ENCODE results near the gene XKR7.
"Not testable (repeated sequence)": the region's sequence is repeated elsewhere in the genome, so short reads cannot be mapped to it uniquely, and the experiment has no call there.

XKR7 gene

DNA sequence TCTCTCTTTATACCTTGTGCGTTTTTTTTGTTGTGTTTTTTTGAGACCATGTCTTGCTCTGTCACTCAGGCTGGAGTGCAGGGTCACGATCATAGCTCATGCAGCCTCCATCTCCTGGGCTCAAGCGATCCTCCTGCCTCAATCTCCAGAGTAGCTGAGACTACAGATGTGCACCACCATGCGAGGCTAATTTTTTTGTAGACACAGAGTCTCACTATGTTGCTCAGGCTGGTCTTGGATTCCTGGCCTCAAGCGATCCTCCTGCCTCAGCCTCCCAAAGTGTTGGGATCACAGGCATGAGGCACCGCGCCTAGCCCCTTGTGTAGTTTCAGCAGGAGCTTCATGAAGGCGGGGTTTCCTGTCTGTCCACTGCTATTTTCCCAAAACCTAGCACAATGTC, 43.4 kb upstream of the XKR7 start:
- TF ChIP-seq POLR2A (IDR thresholded peaks at IDR 0.05; ENCODE audit: low read depth, low read length) = no peak
- no peak for TF ChIP-seq POU2F2 (IDR thresholded peaks at IDR 0.05; ENCODE audit: low read depth, low read length)
- TF ChIP-seq POLR2AphosphoS5 (IDR thresholded peaks at IDR 0.05; ENCODE audit: low read depth, low read length) = no peak
- no peak for TF ChIP-seq SPI1 (IDR thresholded peaks at IDR 0.05; ENCODE audit: low read depth, low read length)
- TF ChIP-seq TAF1 (IDR thresholded peaks at IDR 0.05; ENCODE audit: low read depth, low read length) = no peak
- TF ChIP-seq PAX5 (IDR thresholded peaks at IDR 0.05; ENCODE audit: insufficient read depth, low read length, severe bottlenecking) = no peak
- no peak for DNase-seq (ENCODE audit: insufficient read length, low spot score)
- FAIRE-seq = no peak

DNA sequence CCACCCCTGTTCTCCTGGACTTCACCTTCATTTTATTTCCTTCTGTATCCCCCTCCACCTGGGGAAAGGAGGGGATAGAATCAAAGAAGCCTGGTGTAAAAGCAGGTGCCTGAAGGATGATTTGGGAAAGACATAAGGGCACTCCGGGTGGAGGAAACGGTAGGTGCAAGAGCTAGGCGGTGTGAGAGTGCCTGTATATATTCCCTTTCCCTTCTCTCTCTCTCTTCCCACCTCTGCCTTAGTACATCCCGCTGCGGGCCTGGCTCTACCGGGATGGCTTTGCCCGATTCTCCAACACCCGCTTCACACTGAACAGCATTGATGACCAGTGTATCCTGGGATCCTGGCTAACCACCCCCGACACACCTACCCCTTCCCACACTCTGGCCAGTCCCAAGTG, 42.3 kb upstream of the XKR7 start:
- no peak for DNase-seq (ENCODE audit: insufficient read length, low spot score)
- FAIRE-seq = no peak
- TF ChIP-seq POLR2AphosphoS5 (IDR thresholded peaks at IDR 0.05; ENCODE audit: low read depth, low read length) = no peak
- TF ChIP-seq POU2F2 (IDR thresholded peaks at IDR 0.05; ENCODE audit: low read depth, low read length) = no peak
- TF ChIP-seq SPI1 (IDR thresholded peaks at IDR 0.05; ENCODE audit: low read depth, low read length) = no peak
- TF ChIP-seq POLR2A (IDR thresholded peaks at IDR 0.05; ENCODE audit: low read depth, low read length) = no peak

DNA sequence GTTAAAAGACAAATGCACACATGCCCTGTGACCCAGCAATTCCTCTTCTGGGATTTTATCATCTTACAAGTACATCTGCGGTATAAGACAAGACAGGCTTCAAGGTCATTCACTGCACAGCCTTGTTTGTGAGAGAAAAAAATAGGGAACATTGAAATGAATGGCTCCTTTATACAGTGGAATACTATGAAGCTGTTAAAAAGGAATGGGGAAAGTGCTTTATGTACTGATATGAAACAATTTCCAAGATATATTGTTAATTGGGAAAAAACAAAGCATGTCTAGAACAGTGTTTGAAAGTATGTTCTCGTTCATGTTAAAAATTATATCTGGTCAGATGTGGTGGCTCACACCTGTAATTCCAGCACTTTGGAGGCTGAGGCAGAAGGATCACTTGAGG, 41.5 kb upstream of the XKR7 start:
- TF ChIP-seq POLR2A (IDR thresholded peaks at IDR 0.05; ENCODE audit: low read depth, low read length) = no peak
- TF ChIP-seq TAF1 (IDR thresholded peaks at IDR 0.05; ENCODE audit: low read depth, low read length) = no peak
- no peak for TF ChIP-seq POLR2AphosphoS5 (IDR thresholded peaks at IDR 0.05; ENCODE audit: low read depth, low read length)
- no peak for TF ChIP-seq SPI1 (IDR thresholded peaks at IDR 0.05; ENCODE audit: low read depth, low read length)
- TF ChIP-seq PAX5 (IDR thresholded peaks at IDR 0.05; ENCODE audit: insufficient read depth, low read length, severe bottlenecking) = no peak
- TF ChIP-seq POU2F2 (IDR thresholded peaks at IDR 0.05; ENCODE audit: low read depth, low read length) = no peak
- FAIRE-seq = no peak
- no peak for DNase-seq (ENCODE audit: insufficient read length, low spot score)

DNA sequence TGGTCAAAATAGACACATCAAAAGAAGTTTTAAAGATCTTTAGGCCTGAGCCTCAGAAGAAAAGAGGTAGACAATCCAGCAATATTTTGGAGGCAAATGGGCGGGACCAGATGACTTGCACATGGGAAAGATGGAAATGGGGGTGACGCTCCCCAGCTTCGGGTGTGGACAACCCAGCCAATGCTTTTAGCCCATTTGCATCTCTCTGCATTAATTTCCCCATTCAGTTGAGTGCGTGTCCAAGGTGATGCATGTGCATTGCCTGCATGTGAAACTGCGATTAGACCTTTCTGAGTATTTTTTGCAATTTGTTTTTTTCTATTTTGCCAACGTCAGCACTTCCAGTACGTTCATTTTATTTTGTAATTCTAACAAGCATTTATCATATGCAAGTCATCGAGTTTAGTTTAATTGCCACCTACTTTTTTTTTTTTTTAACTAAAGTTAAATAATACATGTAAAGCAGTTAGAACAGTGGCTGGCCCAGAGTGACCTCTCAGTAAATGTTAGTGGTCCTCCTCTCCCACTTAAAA, 40.3 kb upstream of the XKR7 start:
- no peak for FAIRE-seq
- TF ChIP-seq TAF1 (IDR thresholded peaks at IDR 0.05; ENCODE audit: low read depth, low read length) (no peak), POLR2AphosphoS5 (IDR thresholded peaks at IDR 0.05; ENCODE audit: low read depth, low read length) (no peak), POLR2A (IDR thresholded peaks at IDR 0.05; ENCODE audit: low read depth, low read length) (no peak), POU2F2 (IDR thresholded peaks at IDR 0.05; ENCODE audit: low read depth, low read length) (no peak), PAX5 (IDR thresholded peaks at IDR 0.05; ENCODE audit: insufficient read depth, low read length, severe bottlenecking) (no peak), SPI1 (IDR thresholded peaks at IDR 0.05; ENCODE audit: low read depth, low read length) (no peak)
- no peak for DNase-seq (ENCODE audit: insufficient read length, low spot score)

DNA sequence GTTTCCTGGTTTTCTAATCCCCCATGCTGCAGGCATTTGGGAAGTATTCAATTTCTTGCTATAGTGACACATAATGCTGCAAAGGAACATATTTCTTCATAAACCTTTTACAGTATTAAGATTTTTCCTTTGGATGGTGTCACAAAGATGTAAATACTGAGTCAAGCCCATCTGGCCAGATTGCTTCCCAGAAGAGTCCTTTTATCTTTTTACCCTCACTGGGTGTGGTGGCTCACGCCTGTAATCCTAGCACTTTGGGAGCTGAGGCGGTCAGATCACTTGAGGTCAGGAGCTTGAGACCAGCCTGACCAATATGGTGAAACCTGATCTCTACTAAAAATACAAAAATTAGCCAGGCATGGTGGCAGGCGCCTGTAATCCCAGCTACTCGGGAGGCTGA, 38.3 kb upstream of the XKR7 start:
- DNase-seq (ENCODE audit: insufficient read length, low spot score) = not testable (repeated sequence)

DNA sequence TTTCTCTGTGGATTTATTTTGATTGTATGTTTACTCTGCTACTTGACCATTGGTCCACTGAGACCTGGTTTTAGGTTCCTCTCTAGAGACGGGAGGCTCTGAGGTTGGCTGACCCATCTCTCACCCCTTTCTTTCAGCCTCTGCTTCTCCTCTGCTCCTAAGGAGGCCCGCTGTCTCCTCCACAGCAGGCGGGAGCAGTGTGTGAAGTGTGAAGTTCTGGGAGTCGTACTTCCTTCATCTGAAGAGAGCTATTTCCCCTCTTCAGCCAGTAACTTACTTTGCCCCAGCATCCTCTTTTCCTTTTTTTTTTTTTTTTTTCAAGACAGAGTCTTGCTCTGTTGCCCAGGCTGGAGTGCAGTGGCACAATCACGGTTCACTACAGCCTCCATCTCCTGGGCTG, 37.2 kb upstream of the XKR7 start:
- no peak for FAIRE-seq
- no peak for DNase-seq (ENCODE audit: insufficient read length, low spot score)
- TF ChIP-seq PAX5 (IDR thresholded peaks at IDR 0.05; ENCODE audit: insufficient read depth, low read length, severe bottlenecking) (no peak), TAF1 (IDR thresholded peaks at IDR 0.05; ENCODE audit: low read depth, low read length) (no peak), POLR2AphosphoS5 (IDR thresholded peaks at IDR 0.05; ENCODE audit: low read depth, low read length) (no peak), POU2F2 (IDR thresholded peaks at IDR 0.05; ENCODE audit: low read depth, low read length) (no peak), POLR2A (IDR thresholded peaks at IDR 0.05; ENCODE audit: low read depth, low read length) (no peak), SPI1 (IDR thresholded peaks at IDR 0.05; ENCODE audit: low read depth, low read length) (no peak)

More for the DNA sequence above, 38.3 kb upstream of the XKR7 start:
- not testable (repeated sequence) for FAIRE-seq

DNA sequence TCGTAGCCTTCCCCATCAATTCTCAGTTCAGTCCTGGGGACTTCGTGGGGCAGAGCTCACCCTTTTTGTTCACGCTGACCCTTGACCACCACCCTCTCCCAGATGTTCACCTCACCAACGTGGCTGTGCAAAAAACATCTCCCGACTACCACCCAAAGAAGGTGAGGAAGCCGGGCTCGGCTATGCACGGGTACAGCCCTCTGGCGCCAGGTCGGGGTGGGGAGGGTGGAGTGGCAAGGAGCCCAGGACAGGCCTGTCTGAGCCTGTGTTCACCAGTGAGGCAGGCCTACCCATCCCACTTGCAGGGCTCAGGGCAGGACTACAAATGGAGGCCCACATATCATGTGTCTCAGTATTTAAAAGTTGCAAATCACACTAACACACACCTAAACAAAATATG, 34.3 kb upstream of the XKR7 start:
- DNase-seq (ENCODE audit: insufficient read length, low spot score) (no peak), FAIRE-seq (no peak)
- no peak for TF ChIP-seq POLR2AphosphoS5 (IDR thresholded peaks at IDR 0.05; ENCODE audit: low read depth, low read length)
- no peak for TF ChIP-seq POLR2A (IDR thresholded peaks at IDR 0.05; ENCODE audit: low read depth, low read length)
- TF ChIP-seq POU2F2 (IDR thresholded peaks at IDR 0.05; ENCODE audit: low read depth, low read length) = no peak
- TF ChIP-seq PAX5 (IDR thresholded peaks at IDR 0.05; ENCODE audit: insufficient read depth, low read length, severe bottlenecking) = no peak
- no peak for TF ChIP-seq TAF1 (IDR thresholded peaks at IDR 0.05; ENCODE audit: low read depth, low read length)
- TF ChIP-seq SPI1 (IDR thresholded peaks at IDR 0.05; ENCODE audit: low read depth, low read length) = no peak

DNA sequence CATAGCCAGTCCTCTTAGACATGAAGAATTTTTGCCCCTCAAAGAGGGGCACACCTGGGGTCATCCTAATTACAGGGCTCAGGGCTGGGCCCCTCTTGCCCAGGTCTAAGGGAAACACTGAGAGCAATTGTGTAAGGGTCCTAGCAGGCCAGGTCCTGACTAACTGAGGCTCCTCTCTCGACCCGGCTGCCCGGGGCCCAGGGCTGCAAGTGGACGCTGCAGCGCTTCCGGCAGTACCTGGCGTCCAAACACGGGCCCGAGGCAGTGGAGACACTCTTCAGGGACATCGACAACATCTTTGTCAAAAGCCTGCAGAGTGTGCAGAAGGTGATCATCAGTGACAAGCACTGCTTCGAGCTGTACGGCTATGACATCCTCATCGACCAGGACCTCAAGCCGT, 33.5 kb upstream of the XKR7 start:
- no peak for DNase-seq (ENCODE audit: insufficient read length, low spot score)
- FAIRE-seq = no peak
- no peak for TF ChIP-seq PAX5 (IDR thresholded peaks at IDR 0.05; ENCODE audit: insufficient read depth, low read length, severe bottlenecking)
- no peak for TF ChIP-seq POLR2A (IDR thresholded peaks at IDR 0.05; ENCODE audit: low read depth, low read length)
- TF ChIP-seq POU2F2 (IDR thresholded peaks at IDR 0.05; ENCODE audit: low read depth, low read length) = no peak
- TF ChIP-seq POLR2AphosphoS5 (IDR thresholded peaks at IDR 0.05; ENCODE audit: low read depth, low read length) = no peak
- no peak for TF ChIP-seq SPI1 (IDR thresholded peaks at IDR 0.05; ENCODE audit: low read depth, low read length)
- no peak for TF ChIP-seq TAF1 (IDR thresholded peaks at IDR 0.05; ENCODE audit: low read depth, low read length)

DNA sequence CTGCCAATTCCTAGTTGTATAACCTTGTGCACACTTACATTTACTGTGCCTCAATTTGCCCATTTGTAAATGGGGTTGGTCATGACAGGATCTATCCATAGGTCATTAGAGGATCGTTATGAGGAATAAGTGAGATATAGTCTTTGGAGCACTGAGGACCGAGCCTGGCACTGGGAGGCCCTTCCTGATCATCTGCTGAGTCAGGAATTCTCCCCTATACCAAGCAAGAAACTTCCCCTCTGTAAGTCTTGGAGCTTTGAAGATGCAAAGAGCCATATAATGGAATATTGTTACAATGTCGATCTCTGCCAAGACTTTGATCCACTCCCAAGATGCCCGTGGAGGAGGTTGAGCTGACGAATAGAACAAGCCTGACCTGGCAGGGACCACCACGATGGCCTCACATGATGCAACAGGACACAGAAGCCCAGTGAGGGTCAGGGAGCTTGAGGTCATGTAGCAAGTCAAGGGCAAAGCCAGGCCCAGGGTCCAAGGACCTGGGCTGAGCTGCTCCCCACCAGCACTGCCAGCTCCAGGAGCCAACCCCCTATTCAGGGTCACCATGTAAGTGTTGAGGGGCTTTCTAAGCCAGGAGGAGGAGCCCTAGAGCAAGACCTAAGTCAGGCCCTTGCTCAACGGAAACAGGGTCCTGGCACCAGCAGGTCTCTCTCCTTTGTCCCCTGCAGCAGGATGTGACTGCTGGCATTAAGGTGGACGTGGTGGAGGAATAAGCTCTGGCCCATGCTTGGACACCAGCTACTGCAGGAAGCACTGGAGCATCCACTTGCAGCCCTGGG, 32.8 kb upstream of the XKR7 start:
- FAIRE-seq = no peak
- DNase-seq (ENCODE audit: insufficient read length, low spot score) = no peak
- no peak for TF ChIP-seq POLR2A (IDR thresholded peaks at IDR 0.05; ENCODE audit: low read depth, low read length)
- no peak for TF ChIP-seq SPI1 (IDR thresholded peaks at IDR 0.05; ENCODE audit: low read depth, low read length)
- TF ChIP-seq POLR2AphosphoS5 (IDR thresholded peaks at IDR 0.05; ENCODE audit: low read depth, low read length) = no peak
- no peak for TF ChIP-seq PAX5 (IDR thresholded peaks at IDR 0.05; ENCODE audit: insufficient read depth, low read length, severe bottlenecking)
- TF ChIP-seq TAF1 (IDR thresholded peaks at IDR 0.05; ENCODE audit: low read depth, low read length) = no peak
- TF ChIP-seq POU2F2 (IDR thresholded peaks at IDR 0.05; ENCODE audit: low read depth, low read length) = no peak

DNA sequence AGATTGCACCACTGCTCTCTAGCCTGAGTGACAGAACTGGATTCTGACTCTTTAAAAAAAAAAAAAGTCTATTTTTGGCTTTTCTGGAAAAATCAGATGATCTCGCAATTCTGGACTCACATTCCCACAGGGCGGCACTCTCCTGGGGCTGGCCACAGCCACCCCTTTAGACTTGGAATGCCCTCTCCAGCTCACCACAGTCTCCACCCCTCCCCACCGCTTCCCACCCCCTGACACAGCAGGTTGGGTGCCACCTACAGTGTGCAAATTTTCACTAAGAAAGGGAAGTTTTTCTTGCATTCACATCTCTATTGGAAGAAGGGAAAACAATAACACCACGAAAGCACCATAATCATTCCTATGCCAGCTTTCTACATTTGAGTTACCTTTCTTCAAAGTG, 31.5 kb upstream of the XKR7 start:
- no peak for TF ChIP-seq POU2F2 (IDR thresholded peaks at IDR 0.05; ENCODE audit: low read depth, low read length)
- TF ChIP-seq PAX5 (IDR thresholded peaks at IDR 0.05; ENCODE audit: insufficient read depth, low read length, severe bottlenecking) = no peak
- no peak for TF ChIP-seq POLR2A (IDR thresholded peaks at IDR 0.05; ENCODE audit: low read depth, low read length)
- TF ChIP-seq SPI1 (IDR thresholded peaks at IDR 0.05; ENCODE audit: low read depth, low read length) = no peak
- no peak for TF ChIP-seq POLR2AphosphoS5 (IDR thresholded peaks at IDR 0.05; ENCODE audit: low read depth, low read length)
- no peak for TF ChIP-seq TAF1 (IDR thresholded peaks at IDR 0.05; ENCODE audit: low read depth, low read length)
- no peak for DNase-seq (ENCODE audit: insufficient read length, low spot score)
- FAIRE-seq = no peak

Measured in GM12891 (cell line).